K562 (cell line): ENCODE measurements around the gene TCOF1. TPM values are rescaled to one million over a fixed set of nuclear protein-coding genes. Genes with fewer than 3 reads are reported as not detected.

Experiments used
- CREBBP ChIP-seq: IDR thresholded peaks from one replicate; pipeline ENCODE4 v1.6.1; 2012; ENCODE audit warnings: low read depth, mild to moderate bottlenecking, control low read depth, inconsistent platforms, low read length
- CTBP1 ChIP-seq: fragments of 450-650 bp; IDR thresholded peaks from 2 replicates; pipeline ENCODE4 v1.6.1; 2016; ENCODE audit warnings: borderline replicate concordance
- FOXM1 ChIP-seq, 2 experiments: fragments of 450-650 bp in 1 of 2; sonication (generic) in 1 of 2; formaldehyde crosslinking in 1 of 2; IDR thresholded peaks; 2 replicates each; pipeline versions ENCODE4 v1.6.1 to v1.9.0; 2017 to 2022; ENCODE audit warnings: low read depth in 2 of 2, mild to moderate bottlenecking in 2 of 2, missing genetic modification reagents in 1 of 2, moderate library complexity in 1 of 2
- GTF2E2 ChIP-seq: fragments of 200-800 bp; sonication (Bioruptor generic); IDR thresholded peaks from 2 replicates; pipeline ENCODE4 v1.6.1; 2016; ENCODE audit warnings: missing genetic modification characterization, missing compliant biosample characterization
- IRF1 ChIP-seq: sonication (generic); formaldehyde crosslinking; IDR thresholded peaks from 2 replicates; pipeline ENCODE4 v1.8.0; 2022; ENCODE audit warnings: missing genetic modification reagents, mild to moderate bottlenecking, borderline replicate concordance
- LCOR ChIP-seq: sonication (generic); formaldehyde crosslinking; IDR thresholded peaks from 2 replicates; pipeline ENCODE4 v1.8.0; 2022; ENCODE audit warnings: mild to moderate bottlenecking, missing genetic modification reagents
- MTA3 ChIP-seq: fragments of 450-650 bp; formaldehyde crosslinking; IDR thresholded peaks from 2 replicates; pipeline ENCODE4 v1.6.1; 2017; ENCODE audit warnings: mild to moderate bottlenecking, borderline replicate concordance
- NFYB ChIP-seq: IDR thresholded peaks from 2 replicates; pipeline ENCODE4 v1.6.1; 2011; ENCODE audit warnings: mild to moderate bottlenecking, moderate library complexity; ENCODE audit not compliant: insufficient read length; ENCODE audit errors: extremely low read depth
- PHF20 ChIP-seq: fragments of 450-650 bp; IDR thresholded peaks from 2 replicates; pipeline ENCODE4 v1.6.1; 2018; ENCODE audit not compliant: partially characterized antibody
- POLR2B ChIP-seq: fragments of 450-650 bp; IDR thresholded peaks from 2 replicates; pipeline ENCODE4 v1.6.1; 2018; ENCODE audit warnings: low read depth; ENCODE audit not compliant: partially characterized antibody
- RBFOX2 ChIP-seq: fragments of 200-400 bp; formaldehyde crosslinking; IDR thresholded peaks from 2 replicates; pipeline ENCODE4 v1.6.1; 2017; ENCODE audit warnings: low read depth, mild to moderate bottlenecking, low read length, moderate library complexity
- RBM14 ChIP-seq: fragments of 200-400 bp; formaldehyde crosslinking; IDR thresholded peaks from 2 replicates; pipeline ENCODE4 v1.6.1; 2018; ENCODE audit warnings: low read depth, mild to moderate bottlenecking, low read length, moderate library complexity, borderline replicate concordance; ENCODE audit not compliant: insufficient read depth
- TAF7 ChIP-seq: fragments of 450-650 bp; IDR thresholded peaks from 2 replicates; pipeline ENCODE4 v1.6.1; 2016; ENCODE audit warnings: missing genetic modification characterization, missing compliant biosample characterization
- ZBTB17 ChIP-seq: fragments of 450-650 bp; formaldehyde crosslinking; IDR thresholded peaks from 2 replicates; pipeline ENCODE4 v1.4.0; 2020; ENCODE audit warnings: mild to moderate bottlenecking
- ZMIZ1 ChIP-seq, 2 experiments: fragments of 150-350 bp in 1 of 2; IDR thresholded peaks; 2 replicates each; pipeline ENCODE4 v1.6.1; 2012 to 2016; ENCODE audit warnings: low read depth in 2 of 2, low read length in 2 of 2, mild to moderate bottlenecking in 1 of 2, moderate library complexity in 1 of 2
- ZNF239 ChIP-seq: fragments of 250-450 bp; sonication (Bioruptor Pico); IDR thresholded peaks from 2 replicates; pipeline ENCODE4 v1.4.0; 2020; ENCODE audit warnings: mild to moderate bottlenecking
- ZNF253 ChIP-seq: fragments of 250-450 bp; sonication (Bioruptor Pico); conservative IDR thresholded peaks from 2 replicates; pipeline ENCODE4 v1.6.1; 2021; ENCODE audit warnings: mild to moderate bottlenecking
- ZNF316 ChIP-seq: fragments of 450-650 bp; IDR thresholded peaks from 2 replicates; pipeline ENCODE4 v1.6.1; 2016
- ZNF395 ChIP-seq: fragments of 200-800 bp; sonication (Bioruptor generic); IDR thresholded peaks from 2 replicates; pipeline ENCODE4 v1.6.1; 2017; ENCODE audit warnings: missing genetic modification characterization, missing compliant biosample characterization
- ZNF561 ChIP-seq: fragments of 450-650 bp; formaldehyde crosslinking; conservative IDR thresholded peaks from 2 replicates; pipeline ENCODE4 v1.4.0; 2020; ENCODE audit warnings: mild to moderate bottlenecking, moderate library complexity
- polyA plus RNA-seq, 8 experiments: library from polyadenylated mRNA; depleted of rRNA in 4 of 8; stranded (reverse) in 5 of 8; unstranded in 3 of 8; fragments of >200 nt; fragmentation: Nextera tagmentation in 2 of 8; fragmentation: Illumina TruSeq in 1 of 8; extraction: Ambion mirVana in 2 of 8; extraction: Trizol in 1 of 8; gene quantifications; 2 replicates each; pipeline versions ENCODE4 v1.2.1 to v1.2.3, GENCODE V29; 2011 to 2014; ENCODE audit warnings: inconsistent platforms in 1 of 8, missing spikeins in 1 of 8
- total RNA-seq, 7 experiments: library from RNA; depleted of rRNA in 6 of 7; stranded (reverse); fragments of >200 nt in 6 of 7; fragmentation: Illumina TruSeq in 2 of 7; extraction: Trizol in 2 of 7; gene quantifications; 2 replicates each; pipeline versions ENCODE4 v1.2.1 to v1.2.3, GENCODE V29; 2011 to 2021; ENCODE audit warnings: low replicate concordance in 1 of 7
- TF ChIP-seq, protein P1 (sequence below), 2 experiments: fragments of 450-650 bp in 1 of 2; sonication (generic) in 1 of 2; formaldehyde crosslinking; conservative IDR thresholded peaks; 2 replicates each; pipeline versions ENCODE4 v1.4.0 to v1.8.1; 2020 to 2022; ENCODE audit warnings: mild to moderate bottlenecking in 1 of 2, missing genetic modification reagents in 1 of 2

TCOF1 gene
- total and polyA plus RNA-seq, 9 of the 15 experiments (the other 6 are each of a cell fraction or from before 2014, with no cell fraction given), result 9.8 to 134 (median 61.7) TPM

DNA sequence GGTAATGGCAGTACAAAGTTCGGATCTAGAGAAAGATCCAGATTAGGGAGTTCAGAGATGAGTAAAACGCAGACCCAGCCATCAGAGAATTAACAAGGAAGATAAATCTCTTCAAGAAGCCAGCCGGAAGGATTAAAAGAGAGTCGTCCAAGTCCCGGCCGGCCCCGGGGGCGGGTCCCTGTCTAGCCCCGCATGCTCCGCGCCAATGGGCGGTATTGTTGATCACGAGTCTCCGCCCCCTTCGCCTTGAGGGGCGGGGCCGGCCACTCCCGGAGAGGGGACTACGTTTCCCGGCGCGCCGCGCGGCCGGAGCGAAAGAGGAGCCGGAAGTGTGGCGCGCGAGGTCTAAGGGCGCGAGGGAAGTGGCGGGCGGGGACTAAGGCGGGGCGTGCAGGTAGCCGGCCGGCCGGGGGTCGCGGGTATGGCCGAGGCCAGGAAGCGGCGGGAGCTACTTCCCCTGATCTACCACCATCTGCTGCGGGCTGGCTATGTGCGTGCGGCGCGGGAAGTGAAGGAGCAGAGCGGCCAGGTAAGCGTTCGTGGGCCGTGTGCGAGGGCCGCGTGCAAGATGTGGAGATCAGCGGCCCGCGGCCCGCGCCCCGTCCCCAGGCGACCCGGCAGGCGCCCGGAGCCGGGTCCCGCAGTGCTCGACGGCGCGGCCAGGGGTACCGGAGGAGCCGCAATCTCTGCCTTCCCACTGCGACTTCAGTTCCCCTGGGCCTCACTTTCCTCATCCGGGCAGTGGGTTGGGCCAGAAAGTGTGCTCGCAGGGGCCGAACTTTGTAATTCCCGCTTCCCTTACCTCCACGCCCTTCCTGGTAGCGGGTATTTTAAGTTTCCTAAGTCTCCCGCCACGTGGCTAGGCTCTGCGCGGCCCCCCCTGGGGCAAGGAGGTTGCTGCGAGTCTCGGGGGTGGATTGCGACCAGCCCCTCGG is at the start of gene TCOF1 (continued):
- TF ChIP-seq RBFOX2 (peak; percentile 91), LCOR (CRISPR knock-in tag) (0 out of 2 replicates have a peak, but pooled peaks have one; percentile 63), ZBTB17 (CRISPR knock-in tag) (no peak), CTBP1 (peak; percentile 47; the same call in 1 of the 2 replicates), ZNF239 (CRISPR knock-in tag) (no peak), MTA3 (peak; percentile 21; the same call in 1 of the 2 replicates), GTF2E2 (tag) (no peak), CREBBP (no peak), ZNF316 (no peak), ZNF253 (CRISPR knock-in tag) (no peak), ZNF395 (peak; percentile 47), TAF7 (tag) (no peak), RBM14 (no peak), IRF1 (CRISPR knock-in tag) (no peak), FOXM1 (IDR thresholded peaks at IDR 0.05; ENCODE audit: low read depth) (no peak), FOXM1 (CRISPR knock-in tag; IDR thresholded peaks at IDR 0.05; ENCODE audit: low read depth) (no peak), PHF20 (peak; percentile 69), NFYB (no peak), POLR2B (no peak), ZNF561 (no peak), ZMIZ1 (IDR thresholded peaks at IDR 0.05; ENCODE audit: low read depth in 2 of 2, low read length in 2 of 2) (no peak)
- TF ChIP-seq, protein P1, sequence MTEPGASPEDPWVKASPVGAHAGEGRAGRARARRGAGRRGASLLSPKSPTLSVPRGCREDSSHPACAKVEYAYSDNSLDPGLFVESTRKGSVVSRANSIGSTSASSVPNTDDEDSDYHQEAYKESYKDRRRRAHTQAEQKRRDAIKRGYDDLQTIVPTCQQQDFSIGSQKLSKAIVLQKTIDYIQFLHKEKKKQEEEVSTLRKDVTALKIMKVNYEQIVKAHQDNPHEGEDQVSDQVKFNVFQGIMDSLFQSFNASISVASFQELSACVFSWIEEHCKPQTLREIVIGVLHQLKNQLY (CRISPR knock-in tag; conservative IDR thresholded peaks at IDR 0.05), result no peak
